Measurements from ENCODE around the gene PYGM.

The PYGM gene

DNA sequence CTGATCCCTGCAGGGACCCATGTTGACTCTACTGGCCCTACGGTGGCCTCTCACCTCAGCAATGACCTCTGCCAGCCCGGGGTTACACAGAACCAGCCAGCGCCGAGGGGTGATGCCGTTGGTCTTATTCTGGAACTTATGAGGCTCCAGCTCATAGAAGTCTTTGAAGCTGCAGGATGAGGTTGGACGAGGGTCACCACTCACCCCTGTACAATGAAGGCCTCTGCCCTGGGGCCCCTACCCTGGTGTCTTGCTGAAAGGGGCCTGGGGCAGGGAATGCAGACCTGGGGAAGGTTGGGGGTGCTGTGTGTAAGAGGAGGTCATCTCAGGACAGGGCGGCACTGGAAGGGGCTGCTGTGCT, 6.8 kb downstream of the PYGM start:
- DNase-seq (ENCODE audit: low spot score) = no peak
- in situ Hi-C loops (cut with MboI; ENCODE audit: low pct_unique_long_range_greater_than_20kb, low sequenced_read_pairs, unreplicated experiment) = no loop called here
- TF ChIP-seq, protein P1, sequence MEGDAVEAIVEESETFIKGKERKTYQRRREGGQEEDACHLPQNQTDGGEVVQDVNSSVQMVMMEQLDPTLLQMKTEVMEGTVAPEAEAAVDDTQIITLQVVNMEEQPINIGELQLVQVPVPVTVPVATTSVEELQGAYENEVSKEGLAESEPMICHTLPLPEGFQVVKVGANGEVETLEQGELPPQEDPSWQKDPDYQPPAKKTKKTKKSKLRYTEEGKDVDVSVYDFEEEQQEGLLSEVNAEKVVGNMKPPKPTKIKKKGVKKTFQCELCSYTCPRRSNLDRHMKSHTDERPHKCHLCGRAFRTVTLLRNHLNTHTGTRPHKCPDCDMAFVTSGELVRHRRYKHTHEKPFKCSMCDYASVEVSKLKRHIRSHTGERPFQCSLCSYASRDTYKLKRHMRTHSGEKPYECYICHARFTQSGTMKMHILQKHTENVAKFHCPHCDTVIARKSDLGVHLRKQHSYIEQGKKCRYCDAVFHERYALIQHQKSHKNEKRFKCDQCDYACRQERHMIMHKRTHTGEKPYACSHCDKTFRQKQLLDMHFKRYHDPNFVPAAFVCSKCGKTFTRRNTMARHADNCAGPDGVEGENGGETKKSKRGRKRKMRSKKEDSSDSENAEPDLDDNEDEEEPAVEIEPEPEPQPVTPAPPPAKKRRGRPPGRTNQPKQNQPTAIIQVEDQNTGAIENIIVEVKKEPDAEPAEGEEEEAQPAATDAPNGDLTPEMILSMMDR (IDR thresholded peaks at IDR 0.05; ENCODE audit: extremely low read depth, insufficient read depth, missing control alignments) = no peak

DNA sequence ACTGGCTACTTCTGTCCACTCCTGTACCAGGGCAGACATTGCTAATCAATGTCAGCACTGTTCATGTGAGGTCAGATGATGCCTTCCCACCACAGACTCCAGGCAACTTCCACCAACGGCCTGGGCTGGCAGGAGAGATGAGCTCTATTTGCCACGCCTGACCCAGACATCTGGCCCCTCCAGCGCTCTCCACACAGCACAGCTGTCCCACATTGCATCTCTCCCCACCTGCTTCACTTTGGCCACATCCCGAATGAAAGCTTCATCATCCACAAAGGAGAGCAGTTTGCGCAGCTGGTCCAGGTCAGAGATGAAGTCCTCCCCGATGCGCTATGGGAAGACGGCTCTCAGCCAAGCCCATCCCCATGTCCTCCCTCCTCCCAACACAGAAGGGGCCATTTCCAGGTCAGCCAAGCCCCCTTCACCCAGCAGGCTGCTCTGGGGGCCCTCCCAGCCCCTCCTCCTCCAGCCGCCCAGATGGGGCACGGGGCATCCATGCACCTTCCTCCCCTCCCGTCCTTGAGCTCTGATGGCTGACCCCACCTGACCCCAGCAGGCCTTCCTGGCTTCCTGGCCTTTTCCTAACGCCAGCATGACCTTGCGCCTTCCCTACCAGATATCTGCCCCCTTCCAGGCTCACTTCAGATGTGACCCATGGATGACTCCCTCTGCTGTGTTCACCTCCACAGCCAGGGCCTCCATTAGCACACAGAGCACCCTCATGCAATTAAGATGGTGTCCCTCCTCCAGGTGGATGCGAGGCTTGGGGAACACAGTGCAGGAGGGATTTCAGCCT, 7.4 kb downstream of the PYGM start:
- in situ Hi-C loops (cut with MboI; ENCODE audit: low pct_unique_long_range_greater_than_20kb, low sequenced_read_pairs, unreplicated experiment) = no loop called here
- no peak for DNase-seq (ENCODE audit: low spot score)
- TF ChIP-seq, protein P1 (IDR thresholded peaks at IDR 0.05; ENCODE audit: extremely low read depth, insufficient read depth, missing control alignments) = no peak

DNA sequence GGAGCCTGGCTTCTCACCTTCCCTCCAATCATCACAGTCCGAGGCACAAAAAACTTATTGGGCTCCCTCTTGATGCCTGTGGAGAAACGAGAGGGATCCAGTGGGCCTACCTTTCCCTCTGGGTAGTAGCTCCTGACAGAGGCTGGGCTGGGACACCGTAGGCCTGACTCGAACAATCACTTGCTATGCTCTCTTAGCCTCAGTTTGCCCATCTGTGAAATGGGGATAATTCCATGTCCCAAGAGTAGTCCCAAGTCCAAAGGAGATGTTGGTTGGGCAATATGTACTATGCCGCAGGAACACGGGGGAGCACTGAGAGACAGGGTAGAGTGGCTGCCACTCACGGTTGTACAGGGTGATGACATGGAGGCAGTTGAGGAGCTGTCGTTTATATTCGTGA, 8.2 kb downstream of the PYGM start:
- TF ChIP-seq, protein P1 (IDR thresholded peaks at IDR 0.05; ENCODE audit: extremely low read depth, insufficient read depth, missing control alignments) = no peak
- DNase-seq (ENCODE audit: low spot score) = no peak
- in situ Hi-C loops (cut with MboI; ENCODE audit: low pct_unique_long_range_greater_than_20kb, low sequenced_read_pairs, unreplicated experiment) = no loop called here

DNA sequence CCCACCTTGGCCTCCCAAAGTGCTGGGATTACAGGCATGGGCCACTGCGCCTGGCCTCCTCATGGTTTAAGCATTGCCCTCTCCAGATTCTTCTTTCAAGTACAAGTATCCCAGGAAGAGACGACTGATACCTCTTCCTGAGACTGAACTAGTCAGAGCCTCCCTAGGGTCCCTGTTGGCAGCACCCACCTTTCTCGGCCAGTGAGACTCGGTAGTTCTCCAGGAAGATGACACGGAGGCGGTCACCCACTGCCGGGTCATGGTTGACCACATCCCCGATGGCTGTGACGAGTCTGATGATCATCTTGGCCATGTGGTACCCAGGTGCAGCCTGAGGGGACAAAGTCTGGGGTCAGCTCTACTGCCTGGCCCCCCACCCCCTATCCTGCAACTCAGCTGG, 8.6 kb downstream of the PYGM start:
- TF ChIP-seq, protein P1 (IDR thresholded peaks at IDR 0.05; ENCODE audit: extremely low read depth, insufficient read depth, missing control alignments) = no peak
- in situ Hi-C loops (cut with MboI; ENCODE audit: low pct_unique_long_range_greater_than_20kb, low sequenced_read_pairs, unreplicated experiment) = no loop called here

DNA sequence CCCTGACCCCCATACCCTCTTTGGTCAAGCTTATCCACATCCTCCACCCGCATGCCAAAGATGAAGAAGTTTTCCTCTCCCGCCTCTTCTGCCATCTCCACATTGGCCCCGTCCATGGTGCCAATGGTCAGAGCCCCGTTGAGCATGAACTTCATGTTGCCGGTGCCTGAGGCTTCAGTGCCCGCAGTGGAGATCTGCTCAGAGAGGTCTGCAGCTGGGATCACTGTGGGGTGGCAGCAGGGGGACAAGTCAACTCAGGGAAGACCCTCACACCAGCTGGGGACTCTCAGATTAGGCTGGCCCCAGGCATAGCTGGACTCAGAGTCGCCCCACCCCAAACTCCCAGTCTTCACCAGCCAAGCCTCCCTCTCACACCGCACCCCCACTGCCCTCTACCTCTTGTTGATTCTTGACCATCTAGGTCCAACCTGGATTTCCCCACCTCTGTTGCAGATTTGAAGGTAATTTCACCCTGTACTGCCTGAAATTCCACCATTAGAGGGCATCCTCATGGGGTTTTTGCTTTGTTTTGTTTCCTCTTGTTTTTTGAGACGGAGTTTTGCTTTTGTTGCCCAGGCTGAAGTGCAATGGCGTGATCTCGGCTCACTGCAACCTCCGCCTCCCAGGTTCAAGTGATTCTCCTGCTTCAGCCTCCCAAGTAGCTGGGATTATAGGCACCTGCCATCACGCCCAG, 9.3 kb downstream of the PYGM start:
- in situ Hi-C loops (cut with MboI; ENCODE audit: low pct_unique_long_range_greater_than_20kb, low sequenced_read_pairs, unreplicated experiment) = no loop called here
- DNase-seq (ENCODE audit: low spot score) = no peak
- TF ChIP-seq, protein P1 (IDR thresholded peaks at IDR 0.05; ENCODE audit: extremely low read depth, insufficient read depth, missing control alignments) = no peak

More for the DNA sequence above, 8.6 kb downstream of the PYGM start:
- DNase-seq (ENCODE audit: low spot score) = no peak

DNA sequence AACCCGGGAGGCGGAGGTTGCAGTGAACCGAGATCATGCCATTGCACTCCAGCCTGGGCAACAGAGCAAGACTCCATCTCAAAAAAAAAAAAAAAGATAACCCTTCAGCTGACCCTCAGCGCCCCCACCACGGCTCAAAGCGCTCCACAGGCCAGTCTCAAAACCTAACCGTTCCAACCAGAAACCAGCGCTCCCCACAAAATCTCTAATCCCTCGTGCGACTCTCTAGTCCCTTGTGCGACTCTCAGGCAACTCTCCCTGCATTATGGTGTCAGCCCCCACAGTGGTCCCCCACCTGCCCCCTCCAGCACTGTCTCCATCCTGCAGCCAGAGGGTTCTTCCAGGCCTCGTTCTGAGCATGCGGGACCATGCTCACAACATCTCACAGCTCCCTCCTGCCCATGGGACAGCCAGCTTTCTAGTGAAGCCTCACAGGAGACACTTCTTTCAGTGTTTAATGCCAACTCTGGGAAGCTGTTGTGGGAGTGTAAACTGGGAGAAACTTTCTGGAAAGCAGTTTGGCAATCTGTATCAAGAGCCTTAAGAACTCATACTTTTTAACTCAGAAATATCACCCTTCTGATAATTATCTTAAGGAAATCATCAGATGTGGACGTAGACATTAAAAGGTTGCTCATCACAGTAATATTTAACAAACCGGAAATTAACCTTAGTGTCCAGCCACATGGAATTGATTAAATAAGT, 11.7 kb downstream of the PYGM start:
- no peak for DNase-seq (ENCODE audit: low spot score)
- in situ Hi-C loops (cut with MboI; ENCODE audit: low pct_unique_long_range_greater_than_20kb, low sequenced_read_pairs, unreplicated experiment) = no loop called here

More for the DNA sequence above, 11.7 kb downstream of the PYGM start:
- TF ChIP-seq, protein P1 (IDR thresholded peaks at IDR 0.05; ENCODE audit: extremely low read depth, insufficient read depth, missing control alignments) = no peak
